ENCODE results near the gene NAA11.
"Not testable (repeated sequence)": the region's sequence is repeated elsewhere in the genome, so short reads cannot be mapped to it uniquely, and the experiment has no call there.

The NAA11 gene

GRCh38 chr4:79308971-79309370, 16.9 kb downstream of the NAA11 start:
- DNase-seq (ENCODE audit: low read depth in 3 of 3, low spot score in 1 of 3) = no peak

- no peak for DNase-seq (ENCODE audit: low read depth in 3 of 3, low spot score in 1 of 3)
Observed at GRCh38 chr4:79308137-79308536, 17.7 kb downstream of the NAA11 start.

GRCh38 chr4:79306795-79307194, 19.1 kb downstream of the NAA11 start:
- DNase-seq (ENCODE audit: low read depth in 3 of 3, low spot score in 1 of 3) = no peak

GRCh38 chr4:79300280-79300679, 25.6 kb downstream of the NAA11 start:
- no peak for DNase-seq (ENCODE audit: low read depth in 3 of 3, low spot score in 1 of 3)

- no peak for DNase-seq (ENCODE audit: low read depth in 3 of 3, low spot score in 1 of 3)
Observed at GRCh38 chr4:79298484-79298883, 27.4 kb downstream of the NAA11 start.

GRCh38 chr4:79298027-79298426, 27.8 kb downstream of the NAA11 start:
- no peak for DNase-seq (ENCODE audit: low read depth in 3 of 3, low spot score in 1 of 3)

GRCh38 chr4:79297479-79297878, 28.4 kb downstream of the NAA11 start:
- no peak for DNase-seq (ENCODE audit: low read depth in 3 of 3, low spot score in 1 of 3)

GRCh38 chr4:79296768-79297428, 29.0 kb downstream of the NAA11 start:
- DNase-seq (ENCODE audit: low read depth in 3 of 3, low spot score in 1 of 3) = no peak

GRCh38 chr4:79295086-79295485, 30.8 kb downstream of the NAA11 start:
- DNase-seq (ENCODE audit: low read depth in 3 of 3, low spot score in 1 of 3) = no peak

- no peak for DNase-seq (ENCODE audit: low read depth in 3 of 3, low spot score in 1 of 3)
Observed at GRCh38 chr4:79294064-79294463, 31.8 kb downstream of the NAA11 start.

GRCh38 chr4:79292008-79292407, 33.9 kb downstream of the NAA11 start:
- no peak for DNase-seq (ENCODE audit: low read depth in 3 of 3, low spot score in 1 of 3)

GRCh38 chr4:79290376-79290775, 35.5 kb downstream of the NAA11 start:
- DNase-seq (ENCODE audit: low read depth in 3 of 3, low spot score in 1 of 3) = no peak

- no peak for DNase-seq (ENCODE audit: low read depth in 3 of 3, low spot score in 1 of 3)
Observed at GRCh38 chr4:79288185-79288584, 37.7 kb downstream of the NAA11 start.

GRCh38 chr4:79287718-79288117, 38.1 kb downstream of the NAA11 start:
- DNase-seq (ENCODE audit: low read depth in 3 of 3, low spot score in 1 of 3) = no peak

- DNase-seq (ENCODE audit: low read depth in 3 of 3, low spot score in 1 of 3) = no peak
Observed at GRCh38 chr4:79287076-79287475, 38.8 kb downstream of the NAA11 start.

GRCh38 chr4:79281566-79282359, 44.1 kb downstream of the NAA11 start:
- DNase-seq (ENCODE audit: low read depth in 3 of 3, low spot score in 1 of 3) = no peak

GRCh38 chr4:79277467-79277866, 48.4 kb downstream of the NAA11 start:
- not testable (repeated sequence) for DNase-seq (ENCODE audit: low read depth in 3 of 3, low spot score in 1 of 3)

GRCh38 chr4:79273915-79274314, 51.9 kb downstream of the NAA11 start:
- no peak for DNase-seq (ENCODE audit: low read depth in 3 of 3, low spot score in 1 of 3)

GRCh38 chr4:79272761-79273160, 53.1 kb downstream of the NAA11 start:
- no peak for DNase-seq (ENCODE audit: low read depth in 3 of 3, low spot score in 1 of 3)

GRCh38 chr4:79272126-79272525, 53.7 kb downstream of the NAA11 start:
- no peak for DNase-seq (ENCODE audit: low read depth in 3 of 3, low spot score in 1 of 3)

GRCh38 chr4:79267671-79268070, 58.2 kb downstream of the NAA11 start:
- DNase-seq (ENCODE audit: low read depth in 3 of 3, low spot score in 1 of 3) = no peak
